Natural killer cell (primary cell): ENCODE data around the gene PRELID2. TPM values are rescaled to one million over a fixed set of nuclear protein-coding genes. Genes with fewer than 3 reads are reported as not detected.

Experiments used
- ATAC-seq, 3 donors: fragments of 150-1000 bp in 2 of 3; fragments of 200-7000 bp in 1 of 3; cut with Tn5 transposase; 1 replicate in 1 of 3; 2 replicates in 2 of 3; pipeline ENCODE4 v1.10.0; 2021; ENCODE audit warnings: mild to moderate bottlenecking in 2 of 3, moderate library complexity in 2 of 3
- DNase-seq, 2 donors: peaks; one replicate each; pipeline versions ENCODE4 v3.0.0 to v3.0.0-alpha.2; 2013 to 2021; ENCODE audit warnings: mixed read lengths in 1 of 2
- H3K27ac ChIP-seq: one replicate; pipeline ENCODE4 v1.5.1; 2013; ENCODE audit warnings: mild to moderate bottlenecking, low read length
- H3K27me3 ChIP-seq: one replicate; pipeline ENCODE4 v1.6.1; 2013; ENCODE audit warnings: low read length; ENCODE audit not compliant: control insufficient read depth, insufficient read depth
- H3K36me3 ChIP-seq: one replicate; pipeline ENCODE4 v1.6.1; 2013; ENCODE audit warnings: low read length; ENCODE audit not compliant: control insufficient read depth, insufficient read depth
- H3K4me1 ChIP-seq: one replicate; pipeline ENCODE4 v1.6.1; 2013; ENCODE audit warnings: low read length; ENCODE audit not compliant: control insufficient read depth, insufficient read depth
- H3K4me3 ChIP-seq: one replicate; pipeline ENCODE4 v1.5.1; 2013; ENCODE audit warnings: low read length
- H3K9me3 ChIP-seq: one replicate; pipeline ENCODE4 v1.6.1; 2013; ENCODE audit warnings: low read length; ENCODE audit not compliant: control insufficient read depth, insufficient read depth
- H3K27ac Mint-ChIP-seq, 2 donors: one replicate each; pipeline ENCODE4 v1.8.0; 2022; ENCODE audit warnings: mild to moderate bottlenecking in 2 of 2, mixed read lengths in 2 of 2, moderate library complexity in 1 of 2
- H3K27me3 Mint-ChIP-seq, 2 donors: one replicate each; pipeline ENCODE4 v1.8.0; 2022; ENCODE audit warnings: low read depth in 2 of 2, mixed read lengths in 2 of 2
- H3K36me3 Mint-ChIP-seq: one replicate; pipeline ENCODE4 v1.8.0; 2022; ENCODE audit warnings: mixed read lengths
- H3K4me1 Mint-ChIP-seq, 2 donors: one replicate each; pipeline ENCODE4 v1.8.0; 2022; ENCODE audit warnings: mixed read lengths in 2 of 2
- H3K4me3 Mint-ChIP-seq: one replicate; pipeline ENCODE4 v1.8.0; 2022; ENCODE audit warnings: mild to moderate bottlenecking, moderate library complexity, mixed read lengths
- H3K9me3 Mint-ChIP-seq, 2 donors: one replicate each; pipeline ENCODE4 v1.8.0; 2022; ENCODE audit warnings: mixed read lengths in 2 of 2
- WGBS: methylation state at CpG from one replicate; pipeline ENCODE4 v1.1.7; 2013; ENCODE audit warnings: missing lambda C conversion rate; ENCODE audit not compliant: insufficient coverage; 5-methylcytosine and 5-hydroxymethylcytosine counted together
- intact Hi-C: fragments of 100-400 bp; cut with micrococcal nuclease; formaldehyde crosslinking; loops from one replicate; pipeline ENCODE4 v1.14.2; 2022
- total RNA-seq, 4 donors: library from RNA; stranded (reverse); fragments of 120-200 nt in 1 of 4; gene quantifications; one replicate each; pipeline versions ENCODE4 v1.2.3 to v1.2.4, GENCODE V29; 2013 to 2022
- TF ChIP-seq, protein P1 (sequence below): fragments of 200-600 bp; IDR thresholded peaks from one replicate; pipeline ENCODE4 v1.8.0; 2022; ENCODE audit warnings: antibody characterized with exemption

Gene PRELID2
- total RNA-seq, 3 donors from 2014 or later (not counting 1 experiment from before 2014, with no cell fraction given): 1.5 to 3.1 (median 1.7) TPM

DNA sequence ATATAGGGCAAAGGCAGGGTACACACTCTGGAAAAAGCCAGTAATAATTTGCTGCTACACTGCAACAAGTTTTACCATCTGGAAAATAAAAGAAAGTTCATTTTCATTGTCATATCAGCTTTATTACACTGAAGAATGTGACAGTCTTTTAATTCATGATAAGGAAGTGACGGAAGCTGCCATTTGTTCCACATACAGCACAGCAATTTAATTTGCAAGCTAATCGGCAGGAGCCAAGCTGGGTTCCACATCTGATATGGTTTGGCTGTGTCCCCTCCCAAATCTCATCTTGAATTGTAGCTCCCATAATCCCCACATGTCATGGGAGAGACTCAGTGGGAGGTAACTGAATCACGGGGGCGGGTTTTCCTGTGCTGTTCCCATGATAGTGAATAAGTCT is 16.5 kb downstream of the PRELID2 start:
- no peak overlapping the region for H3K4me3 Mint-ChIP-seq
- ATAC-seq (no peak), DNase-seq (no peak)
- no peaks in the 10 kb centered on the region for H3K9me3 ChIP-seq
- no peaks in the 10 kb centered on the region for H3K27me3 Mint-ChIP-seq
- no peaks in the 10 kb centered on the region for H3K36me3 Mint-ChIP-seq
- 94% methylated on average over 2 of the region's 4 CpGs for WGBS
- no peaks in the 10 kb centered on the region for H3K4me1 Mint-ChIP-seq
- intact Hi-C loops: no loop called here
- TF ChIP-seq, protein P1, sequence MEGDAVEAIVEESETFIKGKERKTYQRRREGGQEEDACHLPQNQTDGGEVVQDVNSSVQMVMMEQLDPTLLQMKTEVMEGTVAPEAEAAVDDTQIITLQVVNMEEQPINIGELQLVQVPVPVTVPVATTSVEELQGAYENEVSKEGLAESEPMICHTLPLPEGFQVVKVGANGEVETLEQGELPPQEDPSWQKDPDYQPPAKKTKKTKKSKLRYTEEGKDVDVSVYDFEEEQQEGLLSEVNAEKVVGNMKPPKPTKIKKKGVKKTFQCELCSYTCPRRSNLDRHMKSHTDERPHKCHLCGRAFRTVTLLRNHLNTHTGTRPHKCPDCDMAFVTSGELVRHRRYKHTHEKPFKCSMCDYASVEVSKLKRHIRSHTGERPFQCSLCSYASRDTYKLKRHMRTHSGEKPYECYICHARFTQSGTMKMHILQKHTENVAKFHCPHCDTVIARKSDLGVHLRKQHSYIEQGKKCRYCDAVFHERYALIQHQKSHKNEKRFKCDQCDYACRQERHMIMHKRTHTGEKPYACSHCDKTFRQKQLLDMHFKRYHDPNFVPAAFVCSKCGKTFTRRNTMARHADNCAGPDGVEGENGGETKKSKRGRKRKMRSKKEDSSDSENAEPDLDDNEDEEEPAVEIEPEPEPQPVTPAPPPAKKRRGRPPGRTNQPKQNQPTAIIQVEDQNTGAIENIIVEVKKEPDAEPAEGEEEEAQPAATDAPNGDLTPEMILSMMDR: no peak
- no peak overlapping the region for H3K27ac ChIP-seq
- no peaks in the 10 kb centered on the region for H3K36me3 ChIP-seq
- no peaks in the 10 kb centered on the region for H3K9me3 Mint-ChIP-seq
- no peaks in the 10 kb centered on the region for H3K4me1 ChIP-seq
- H3K27me3 ChIP-seq: no peaks in the 10 kb centered on the region
- no peak overlapping the region for H3K4me3 ChIP-seq
- no peak overlapping the region for H3K27ac Mint-ChIP-seq

DNA sequence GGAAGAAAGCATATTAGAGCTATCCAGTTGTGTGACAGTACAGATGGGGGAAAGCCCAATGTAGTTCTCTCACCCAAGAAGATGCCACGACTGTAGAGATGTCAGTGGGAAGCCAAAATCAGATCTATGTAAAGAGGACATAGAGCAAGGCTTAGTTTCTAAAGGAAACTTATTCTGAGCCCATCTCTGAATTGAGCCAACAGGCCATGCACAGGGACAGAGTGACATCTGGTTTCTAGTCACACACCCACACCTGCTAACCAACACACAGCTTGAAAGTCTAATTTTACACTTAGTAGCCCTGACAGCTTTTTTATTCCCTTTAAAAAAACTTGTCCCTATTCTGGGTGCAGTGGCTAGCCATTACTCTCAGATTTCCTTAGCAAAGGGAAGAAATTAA is 22.3 kb downstream of the PRELID2 start:
- H3K36me3 Mint-ChIP-seq: no peaks in the 10 kb centered on the region
- no peaks in the 10 kb centered on the region for H3K9me3 Mint-ChIP-seq
- intact Hi-C loops: no loop called here
- H3K36me3 ChIP-seq: no peaks in the 10 kb centered on the region
- H3K9me3 ChIP-seq: no peaks in the 10 kb centered on the region
- H3K27me3 ChIP-seq: no peaks in the 10 kb centered on the region
- TF ChIP-seq, protein P1: no peak
- no peaks in the 10 kb centered on the region for H3K4me1 Mint-ChIP-seq
- ATAC-seq (no peak), DNase-seq (no peak)
- 58% methylated on average over 1 of the region's 1 CpG for WGBS
- no peak overlapping the region for H3K27ac ChIP-seq
- no peak overlapping the region for H3K27ac Mint-ChIP-seq
- H3K4me1 ChIP-seq: no peaks in the 10 kb centered on the region
- H3K4me3 Mint-ChIP-seq: no peak overlapping the region
- H3K27me3 Mint-ChIP-seq: no peaks in the 10 kb centered on the region
- H3K4me3 ChIP-seq: no peak overlapping the region

DNA sequence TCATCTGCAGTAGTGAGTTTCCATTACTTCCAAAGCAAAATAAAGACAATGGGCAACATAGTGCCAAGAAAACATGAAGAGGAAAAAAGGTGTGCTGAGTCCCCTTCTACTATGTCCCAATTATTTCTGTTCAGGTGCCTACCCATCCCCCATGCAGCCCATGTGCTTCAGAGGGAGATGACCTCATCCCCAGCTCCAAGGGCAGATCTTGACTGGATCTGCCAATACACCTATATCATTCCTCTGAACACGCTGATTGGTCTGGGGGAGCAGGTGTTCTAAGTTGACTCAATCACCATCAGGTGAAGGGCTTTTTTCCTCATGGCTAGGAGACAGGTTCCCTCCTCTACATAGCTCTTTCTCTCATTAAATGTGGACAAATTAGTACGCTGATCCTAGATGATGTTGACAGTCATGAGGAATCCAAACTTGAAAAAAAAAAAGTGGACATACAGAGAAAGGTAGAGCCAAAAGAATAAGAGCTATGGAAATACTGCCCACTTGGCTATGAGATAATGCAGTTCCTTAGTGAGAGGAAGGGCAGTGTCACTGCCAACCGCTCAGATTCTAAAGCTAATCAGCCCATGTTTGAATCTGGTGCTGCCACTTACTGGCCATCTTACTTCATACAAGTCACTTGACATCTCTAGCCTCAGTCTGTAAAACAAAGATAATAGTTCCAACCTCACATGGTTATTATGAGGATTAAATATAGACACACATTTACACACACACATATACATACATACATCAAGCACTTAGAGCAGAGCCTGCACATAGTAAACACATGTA is 23.1 kb downstream of the PRELID2 start:
- H3K36me3 ChIP-seq: no peaks in the 10 kb centered on the region
- H3K4me3 ChIP-seq: no peak overlapping the region
- no peaks in the 10 kb centered on the region for H3K9me3 Mint-ChIP-seq
- TF ChIP-seq, protein P1: no peak
- no peaks in the 10 kb centered on the region for H3K27me3 Mint-ChIP-seq
- no peak overlapping the region for H3K27ac Mint-ChIP-seq
- DNase-seq (no peak), ATAC-seq (peak in 1 of 3 donors; percentile 7)
- no peaks in the 10 kb centered on the region for H3K27me3 ChIP-seq
- H3K9me3 ChIP-seq: no peaks in the 10 kb centered on the region
- no peaks in the 10 kb centered on the region for H3K36me3 Mint-ChIP-seq
- H3K4me3 Mint-ChIP-seq: no peak overlapping the region
- WGBS: 91% methylated on average over 3 of the region's 3 CpGs
- intact Hi-C loops: no loop called here
- H3K4me1 Mint-ChIP-seq: no peaks in the 10 kb centered on the region
- no peak overlapping the region for H3K27ac ChIP-seq
- no peaks in the 10 kb centered on the region for H3K4me1 ChIP-seq

DNA sequence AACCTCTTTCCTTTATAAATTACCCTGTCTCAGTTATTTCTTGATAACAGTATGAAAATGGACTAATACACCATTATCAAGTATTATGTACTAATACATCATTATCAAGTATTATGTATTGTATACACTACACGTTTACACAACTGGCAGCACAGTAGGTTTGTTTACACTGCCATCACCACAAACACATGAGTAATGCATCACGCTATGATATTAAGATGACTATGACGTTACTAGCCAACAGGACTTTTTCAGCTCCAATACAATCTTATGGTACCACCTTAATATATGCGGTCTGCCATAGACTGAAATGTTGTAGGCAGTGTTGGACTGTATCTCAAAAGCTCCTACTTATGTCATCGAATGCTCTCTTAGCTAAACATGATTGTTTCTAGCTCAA is 28.2 kb downstream of the PRELID2 start:
- no peak overlapping the region for H3K27ac ChIP-seq
- no peaks in the 10 kb centered on the region for H3K27me3 Mint-ChIP-seq
- H3K4me3 Mint-ChIP-seq: no peak overlapping the region
- DNase-seq (no peak), ATAC-seq (no peak)
- H3K9me3 Mint-ChIP-seq: no peaks in the 10 kb centered on the region
- H3K36me3 ChIP-seq: no peaks in the 10 kb centered on the region
- no peaks in the 10 kb centered on the region for H3K36me3 Mint-ChIP-seq
- no peaks in the 10 kb centered on the region for H3K4me1 Mint-ChIP-seq
- intact Hi-C loops: no loop called here
- no peak overlapping the region for H3K4me3 ChIP-seq
- H3K27ac Mint-ChIP-seq: no peak overlapping the region
- H3K27me3 ChIP-seq: no peaks in the 10 kb centered on the region
- no peaks in the 10 kb centered on the region for H3K4me1 ChIP-seq
- TF ChIP-seq, protein P1: no peak
- 92% methylated on average over 5 of the region's 5 CpGs for WGBS
- H3K9me3 ChIP-seq: no peaks in the 10 kb centered on the region
